K562 (cell line): ENCODE measurements around the gene NMT1. TPM values are rescaled to one million over a fixed set of nuclear protein-coding genes. Genes with fewer than 3 reads are reported as not detected.
A peak's percentile ranks its signal among the peaks of the same experiment; 100 is the strongest.

Experiments
- CTBP1 ChIP-seq: fragments of 450-650 bp; IDR thresholded peaks from 2 replicates; pipeline ENCODE4 v1.6.1; 2016; ENCODE audit warnings: borderline replicate concordance
- CTCFL ChIP-seq: IDR thresholded peaks from 2 replicates; pipeline ENCODE4 v1.6.1; 2011; ENCODE audit warnings: borderline replicate concordance, low read depth, mild to moderate bottlenecking, moderate library complexity, low read length; ENCODE audit not compliant: insufficient read depth, poor library complexity, severe bottlenecking
- GTF2F1 ChIP-seq: IDR thresholded peaks from 2 replicates; pipeline ENCODE4 v1.6.1; 2011; ENCODE audit warnings: low read depth, low read length, improper control_type of control experiment
- HMG20A ChIP-seq: fragments of 450-650 bp; formaldehyde crosslinking; conservative IDR thresholded peaks from 2 replicates; pipeline ENCODE4 v1.4.0; 2020; ENCODE audit warnings: mild to moderate bottlenecking, mixed read lengths
- HNRNPLL ChIP-seq: fragments of 200-400 bp; formaldehyde crosslinking; IDR thresholded peaks from 2 replicates; pipeline ENCODE4 v1.6.1; 2017; ENCODE audit warnings: low read length, low read depth, mild to moderate bottlenecking; ENCODE audit not compliant: poor library complexity, severe bottlenecking
- HOXB6 ChIP-seq: fragments of 250-450 bp; sonication (Bioruptor Pico); IDR thresholded peaks from 2 replicates; pipeline ENCODE4 v1.5.1; 2022; ENCODE audit warnings: mild to moderate bottlenecking, borderline replicate concordance
- KLF1 ChIP-seq: fragments of 450-650 bp; IDR thresholded peaks from 2 replicates; pipeline ENCODE4 v1.6.1; 2016; ENCODE audit warnings: missing genetic modification characterization, missing compliant biosample characterization
- NCOA1 ChIP-seq: fragments of 450-650 bp; IDR thresholded peaks from 2 replicates; pipeline ENCODE4 v1.6.1; 2016; ENCODE audit warnings: low read depth
- NCOA4 ChIP-seq: fragments of 450-650 bp; IDR thresholded peaks from 2 replicates; pipeline ENCODE4 v1.6.1; 2018; ENCODE audit warnings: mild to moderate bottlenecking; ENCODE audit not compliant: partially characterized antibody
- PHF20 ChIP-seq: fragments of 450-650 bp; IDR thresholded peaks from 2 replicates; pipeline ENCODE4 v1.6.1; 2018; ENCODE audit not compliant: partially characterized antibody
- RNF219 ChIP-seq: fragments of 250-450 bp; sonication (Bioruptor Pico); IDR thresholded peaks from 2 replicates; pipeline ENCODE4 v1.5.0; 2022; ENCODE audit warnings: mild to moderate bottlenecking
- SRSF1 ChIP-seq: fragments of 200-400 bp; formaldehyde crosslinking; IDR thresholded peaks from 2 replicates; pipeline ENCODE4 v1.6.1; 2017; ENCODE audit warnings: mild to moderate bottlenecking, low read depth, low read length, moderate library complexity
- USF2 ChIP-seq: sonication (generic); formaldehyde crosslinking; IDR thresholded peaks from 2 replicates; pipeline ENCODE4 v1.5.0; 2020; ENCODE audit warnings: missing genetic modification reagents
- ZBTB7A ChIP-seq: IDR thresholded peaks from 2 replicates; pipeline ENCODE4 v1.6.1; 2011; ENCODE audit warnings: low read depth, mild to moderate bottlenecking, low read length, moderate library complexity, borderline replicate concordance; ENCODE audit not compliant: control insufficient read depth
- ZNF277 ChIP-seq: fragments of 250-450 bp; sonication (Bioruptor Pico); IDR thresholded peaks from 2 replicates; pipeline ENCODE4 v1.8.0; 2022; ENCODE audit warnings: inconsistent platforms, mild to moderate bottlenecking, moderate library complexity, borderline replicate concordance
- ZNF583 ChIP-seq: fragments of 250-450 bp; sonication (Bioruptor Pico); IDR thresholded peaks from 2 replicates; pipeline ENCODE4 v1.4.0; 2020
- ZNF766 ChIP-seq: fragments of 200-800 bp; sonication (Bioruptor generic); conservative IDR thresholded peaks from 2 replicates; pipeline ENCODE4 v1.6.1; 2016; ENCODE audit warnings: missing genetic modification characterization, missing compliant biosample characterization
- ZNF77 ChIP-seq: fragments of 250-450 bp; sonication (Bioruptor Pico); IDR thresholded peaks from 2 replicates; pipeline ENCODE4 v1.5.0; 2020
- polyA plus RNA-seq, 8 experiments: library from polyadenylated mRNA; depleted of rRNA in 4 of 8; stranded (reverse) in 5 of 8; unstranded in 3 of 8; fragments of >200 nt; fragmentation: Nextera tagmentation in 2 of 8; fragmentation: Illumina TruSeq in 1 of 8; extraction: Ambion mirVana in 2 of 8; extraction: Trizol in 1 of 8; gene quantifications; 2 replicates each; pipeline versions ENCODE4 v1.2.1 to v1.2.3, GENCODE V29; 2011 to 2014; ENCODE audit warnings: inconsistent platforms in 1 of 8, missing spikeins in 1 of 8
- total RNA-seq, 7 experiments: library from RNA; depleted of rRNA in 6 of 7; stranded (reverse); fragments of >200 nt in 6 of 7; fragmentation: Illumina TruSeq in 2 of 7; extraction: Trizol in 2 of 7; gene quantifications; 2 replicates each; pipeline versions ENCODE4 v1.2.1 to v1.2.3, GENCODE V29; 2011 to 2021; ENCODE audit warnings: low replicate concordance in 1 of 7
- TF ChIP-seq, protein P1 (sequence below): fragments of 450-650 bp; IDR thresholded peaks from 2 replicates; pipeline ENCODE4 v1.7.0; 2016; ENCODE audit warnings: borderline replicate concordance

NMT1 gene
- total and polyA plus RNA-seq, 9 of the 15 experiments (the other 6 are each of a cell fraction or from before 2014, with no cell fraction given): 86.7 to 569 (median 213) TPM

DNA sequence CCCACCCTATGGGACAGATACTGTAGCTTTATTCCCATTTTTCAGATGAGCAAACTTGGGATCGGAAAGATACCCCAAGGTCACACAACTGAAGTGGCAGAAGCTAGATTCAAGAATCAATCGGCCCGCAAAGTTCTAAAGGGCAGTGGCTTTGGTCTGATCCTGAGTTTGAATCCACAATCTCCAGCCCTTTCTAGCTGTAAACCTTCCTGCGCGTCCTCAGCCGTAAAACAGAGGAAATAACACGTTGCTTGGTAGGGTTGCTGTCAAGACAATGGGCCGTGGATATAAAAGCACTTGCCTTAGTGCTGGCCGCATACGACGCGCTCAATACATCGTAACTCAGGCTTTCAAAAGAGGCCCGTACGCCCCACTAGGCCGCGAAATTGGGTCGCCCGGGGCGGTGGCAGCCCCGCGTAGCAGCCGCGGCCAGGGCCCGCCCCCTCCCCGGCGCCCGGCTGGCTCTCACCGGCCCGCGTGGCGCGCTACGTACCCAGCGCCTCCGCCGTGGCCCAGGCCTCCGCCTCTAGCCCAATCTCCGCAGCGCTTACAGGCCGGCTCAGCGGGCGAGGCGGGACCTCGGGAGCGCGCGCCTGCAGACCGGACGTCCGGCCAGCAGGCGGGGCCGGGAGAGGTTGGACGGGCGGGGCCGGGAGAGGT lies 9.9 kb upstream of the NMT1 start, which contains the start of gene DCAKD (continued):
- TF ChIP-seq NCOA4: no peak
- TF ChIP-seq KLF1 (tag): no peak
- TF ChIP-seq NCOA1: no peak
- TF ChIP-seq ZBTB7A: peak; percentile 56; the same call in 1 of the 2 replicates
- peak; percentile 95 for TF ChIP-seq HNRNPLL
- TF ChIP-seq HMG20A (CRISPR knock-in tag): no peak
- no peak for TF ChIP-seq PHF20
- no peak for TF ChIP-seq ZNF583
- no peak for TF ChIP-seq HOXB6 (CRISPR knock-in tag)
- TF ChIP-seq RNF219 (CRISPR knock-in tag): no peak
- TF ChIP-seq ZNF766 (CRISPR knock-in tag): 0 out of 2 replicates have a peak, but pooled peaks have one; percentile 41
- TF ChIP-seq GTF2F1: no peak
- TF ChIP-seq, protein P1, sequence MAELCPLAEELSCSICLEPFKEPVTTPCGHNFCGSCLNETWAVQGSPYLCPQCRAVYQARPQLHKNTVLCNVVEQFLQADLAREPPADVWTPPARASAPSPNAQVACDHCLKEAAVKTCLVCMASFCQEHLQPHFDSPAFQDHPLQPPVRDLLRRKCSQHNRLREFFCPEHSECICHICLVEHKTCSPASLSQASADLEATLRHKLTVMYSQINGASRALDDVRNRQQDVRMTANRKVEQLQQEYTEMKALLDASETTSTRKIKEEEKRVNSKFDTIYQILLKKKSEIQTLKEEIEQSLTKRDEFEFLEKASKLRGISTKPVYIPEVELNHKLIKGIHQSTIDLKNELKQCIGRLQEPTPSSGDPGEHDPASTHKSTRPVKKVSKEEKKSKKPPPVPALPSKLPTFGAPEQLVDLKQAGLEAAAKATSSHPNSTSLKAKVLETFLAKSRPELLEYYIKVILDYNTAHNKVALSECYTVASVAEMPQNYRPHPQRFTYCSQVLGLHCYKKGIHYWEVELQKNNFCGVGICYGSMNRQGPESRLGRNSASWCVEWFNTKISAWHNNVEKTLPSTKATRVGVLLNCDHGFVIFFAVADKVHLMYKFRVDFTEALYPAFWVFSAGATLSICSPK: no peak
- TF ChIP-seq USF2: no peak
- no peak for TF ChIP-seq ZNF77 (CRISPR knock-in tag)
- TF ChIP-seq ZNF277 (CRISPR knock-in tag): no peak
- TF ChIP-seq SRSF1: no peak
- TF ChIP-seq CTCFL: no peak
- peak; percentile 82 for TF ChIP-seq CTBP1
